Neuronal stem cell (in vitro differentiated cells): ENCODE results near the gene AHRR.
A peak's percentile ranks its signal among the peaks of the same experiment; 100 is the strongest.

ENCODE experiments used
- DNase-seq: peaks from one replicate; pipeline ENCODE4 v3.0.0-alpha.2; 2013; ENCODE audit warnings: low spot score
- H2AFZ ChIP-seq: one replicate; pipeline ENCODE4 v1.6.1; 2013; ENCODE audit warnings: mild to moderate bottlenecking, low read length, inconsistent platforms
- H2AK5ac ChIP-seq: 2 replicates; pipeline ENCODE4 v1.6.1; 2013; ENCODE audit warnings: low read depth, mild to moderate bottlenecking, inconsistent platforms, low read length, moderate library complexity, mixed read lengths
- H2BK120ac ChIP-seq: 2 replicates; pipeline ENCODE4 v1.6.1; 2013; ENCODE audit warnings: low read depth, mild to moderate bottlenecking, inconsistent platforms, low read length, moderate library complexity, mixed read lengths
- H2BK12ac ChIP-seq: one replicate; pipeline ENCODE4 v1.6.1; 2013; ENCODE audit warnings: low read length, inconsistent platforms
- H2BK15ac ChIP-seq: 2 replicates; pipeline ENCODE4 v1.6.1; 2013; ENCODE audit warnings: mild to moderate bottlenecking, low read length, inconsistent platforms, mixed read lengths
- H2BK5ac ChIP-seq: one replicate; pipeline ENCODE4 v1.6.1; 2013; ENCODE audit warnings: inconsistent platforms, mild to moderate bottlenecking, low read length, moderate library complexity
- H3K14ac ChIP-seq: one replicate; pipeline ENCODE4 v1.6.1; 2013; ENCODE audit warnings: low read length, inconsistent platforms
- H3K18ac ChIP-seq: 2 replicates; pipeline ENCODE4 v1.6.1; 2013; ENCODE audit warnings: low read length, inconsistent platforms
- H3K23ac ChIP-seq: 2 replicates; pipeline ENCODE4 v1.6.1; 2013; ENCODE audit warnings: low read depth, mild to moderate bottlenecking, mixed read lengths, low read length, inconsistent platforms; ENCODE audit not compliant: poor library complexity
- H3K27ac ChIP-seq: replicated peaks from 3 replicates; pipeline ENCODE4 v1.5.1; 2013; ENCODE audit warnings: low read length, inconsistent platforms
- H3K27me3 ChIP-seq, 3 experiments: 2 replicates each; pipeline ENCODE4 v1.6.1; 2013; ENCODE audit warnings: low read length in 3 of 3, mild to moderate bottlenecking in 2 of 3, inconsistent platforms in 1 of 3, low read depth in 1 of 3, mixed read lengths in 1 of 3, moderate library complexity in 1 of 3; ENCODE audit not compliant: control insufficient read depth in 3 of 3, insufficient read depth in 3 of 3
- H3K36me3 ChIP-seq, 2 donors: replicated peaks in 1 of 2; 2 replicates each; pipeline ENCODE4 v1.6.1; 2013; ENCODE audit warnings: low read length in 2 of 2; ENCODE audit not compliant: control insufficient read depth in 2 of 2, insufficient read depth in 2 of 2
- H3K4ac ChIP-seq: 2 replicates; pipeline ENCODE4 v1.6.1; 2013; ENCODE audit warnings: inconsistent platforms, mild to moderate bottlenecking, low read length, moderate library complexity
- H3K4me1 ChIP-seq, 2 donors: 1 replicate in 1 of 2; 2 replicates in 1 of 2; pipeline ENCODE4 v1.6.1; 2013; ENCODE audit warnings: low read length in 2 of 2, low read depth in 1 of 2; ENCODE audit not compliant: control insufficient read depth in 2 of 2, insufficient read depth in 1 of 2
- H3K4me2 ChIP-seq: one replicate; pipeline ENCODE4 v1.6.1; 2013; ENCODE audit warnings: mild to moderate bottlenecking, low read length, inconsistent platforms; ENCODE audit not compliant: insufficient read depth, poor library complexity, severe bottlenecking
- H3K4me3 ChIP-seq, 2 donors: 2 replicates each; pipeline ENCODE4 v1.5.1; 2013; ENCODE audit warnings: low read length in 2 of 2, mild to moderate bottlenecking in 2 of 2, inconsistent platforms in 1 of 2, moderate library complexity in 1 of 2
- H3K79me1 ChIP-seq: one replicate; pipeline ENCODE4 v1.6.1; 2013; ENCODE audit warnings: low read depth, mild to moderate bottlenecking, inconsistent platforms, low read length, moderate library complexity
- H3K9ac ChIP-seq: one replicate; pipeline ENCODE4 v1.6.1; 2013; ENCODE audit warnings: mild to moderate bottlenecking, low read depth, low read length, inconsistent platforms; ENCODE audit not compliant: poor library complexity
- H3K9me3 ChIP-seq, 2 donors: replicated peaks in 1 of 2; 2 replicates each; pipeline versions ENCODE3 to v1.6.1; 2013; ENCODE audit warnings: low read length in 2 of 2, mild to moderate bottlenecking in 2 of 2, inconsistent platforms in 1 of 2, low read depth in 1 of 2, mixed read lengths in 1 of 2, moderate library complexity in 1 of 2; ENCODE audit not compliant: control insufficient read depth in 2 of 2, insufficient read depth in 1 of 2
- H4K8ac ChIP-seq: one replicate; pipeline ENCODE4 v1.6.1; 2013; ENCODE audit warnings: low read depth, mild to moderate bottlenecking, inconsistent platforms, low read length, moderate library complexity
- H4K91ac ChIP-seq: one replicate; pipeline ENCODE4 v1.6.1; 2013; ENCODE audit warnings: low read length, low read depth, mild to moderate bottlenecking, inconsistent platforms; ENCODE audit not compliant: poor library complexity
- WGBS, 2 donors: extraction: QIAGEN DNeasy Blood & Tissue Kit; methylation state at CpG; one replicate each; pipeline ENCODE4 v1.1.7; 2013; ENCODE audit warnings: missing lambda C conversion rate in 2 of 2, mixed read lengths in 1 of 2; ENCODE audit not compliant: insufficient read length in 2 of 2, insufficient replicate concordance in 1 of 2; ENCODE audit errors: extremely low coverage in 2 of 2; 5-methylcytosine and 5-hydroxymethylcytosine counted together

The AHRR gene

DNA sequence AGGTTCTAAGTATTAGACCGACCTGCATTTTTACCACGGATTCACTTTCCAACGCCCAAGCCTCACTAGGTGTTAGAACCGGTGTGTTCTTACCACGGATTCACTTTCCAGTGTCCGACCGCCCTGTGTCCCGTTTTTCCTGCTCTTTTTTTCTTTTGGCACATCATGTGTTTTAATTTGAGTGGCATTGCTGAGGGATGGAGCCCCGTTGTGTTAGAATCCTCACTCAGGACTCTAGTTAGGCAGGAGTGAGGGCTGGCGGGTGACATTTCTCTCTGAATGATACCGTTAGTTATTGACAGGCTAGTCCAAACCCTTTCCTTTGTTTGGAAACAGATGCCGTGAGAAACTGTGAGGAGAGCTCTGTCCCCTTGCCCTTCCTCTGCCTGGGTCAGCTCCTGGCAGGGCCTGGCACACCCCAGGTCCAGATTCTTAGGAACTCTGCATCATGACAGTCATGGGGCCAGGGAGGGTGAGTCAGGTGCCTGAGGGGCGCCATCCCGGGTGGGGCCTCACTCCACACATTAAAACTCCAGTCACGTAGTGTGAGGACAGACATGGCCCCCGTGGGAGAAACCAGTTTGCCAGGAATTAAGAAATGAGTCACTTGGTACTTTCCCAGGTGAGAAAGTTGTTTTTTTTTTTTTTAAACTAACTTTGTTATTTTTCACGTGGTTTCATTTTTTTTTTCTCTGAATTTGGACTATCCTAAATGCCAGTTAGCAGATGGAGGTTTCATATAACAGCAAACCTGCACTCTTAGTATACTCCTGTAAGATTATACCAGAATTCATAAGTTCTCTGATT is 137.2 kb downstream of the AHRR start:
- H4K8ac ChIP-seq: no peak overlapping the region
- no peak overlapping the region for H3K4me2 ChIP-seq
- no peaks in the 10 kb centered on the region for H3K27me3 ChIP-seq
- H2BK5ac ChIP-seq: no peak overlapping the region
- H2AK5ac ChIP-seq: no peak overlapping the region
- H3K23ac ChIP-seq: no peak overlapping the region
- H2BK12ac ChIP-seq: no peak overlapping the region
- DNase-seq: no peak
- peaks cover 0 to 8% of the 10 kb centered on the region in 2 donors for H3K9me3 ChIP-seq
- peaks cover 39 to 92% of the 10 kb centered on the region in 2 donors for H3K36me3 ChIP-seq
- no peak overlapping the region for H3K14ac ChIP-seq
- H3K27ac ChIP-seq: no peak overlapping the region
- H2BK15ac ChIP-seq: no peak overlapping the region
- no peak overlapping the region for H4K91ac ChIP-seq
- H2BK120ac ChIP-seq: no peak overlapping the region
- peak overlapping the region; percentile 24 for H3K9ac ChIP-seq
- H2AFZ ChIP-seq: no peak overlapping the region
- no peak overlapping the region for H3K4me3 ChIP-seq
- WGBS, 2 donors: no CpG with 5 or more reads among the region's 17 CpGs
- peaks cover 6% of the 10 kb centered on the region for H3K79me1 ChIP-seq
- H3K4me1 ChIP-seq: peaks cover 0 to 7% of the 10 kb centered on the region in 2 donors
- H3K18ac ChIP-seq: no peak overlapping the region
- H3K4ac ChIP-seq: no peak overlapping the region

DNA sequence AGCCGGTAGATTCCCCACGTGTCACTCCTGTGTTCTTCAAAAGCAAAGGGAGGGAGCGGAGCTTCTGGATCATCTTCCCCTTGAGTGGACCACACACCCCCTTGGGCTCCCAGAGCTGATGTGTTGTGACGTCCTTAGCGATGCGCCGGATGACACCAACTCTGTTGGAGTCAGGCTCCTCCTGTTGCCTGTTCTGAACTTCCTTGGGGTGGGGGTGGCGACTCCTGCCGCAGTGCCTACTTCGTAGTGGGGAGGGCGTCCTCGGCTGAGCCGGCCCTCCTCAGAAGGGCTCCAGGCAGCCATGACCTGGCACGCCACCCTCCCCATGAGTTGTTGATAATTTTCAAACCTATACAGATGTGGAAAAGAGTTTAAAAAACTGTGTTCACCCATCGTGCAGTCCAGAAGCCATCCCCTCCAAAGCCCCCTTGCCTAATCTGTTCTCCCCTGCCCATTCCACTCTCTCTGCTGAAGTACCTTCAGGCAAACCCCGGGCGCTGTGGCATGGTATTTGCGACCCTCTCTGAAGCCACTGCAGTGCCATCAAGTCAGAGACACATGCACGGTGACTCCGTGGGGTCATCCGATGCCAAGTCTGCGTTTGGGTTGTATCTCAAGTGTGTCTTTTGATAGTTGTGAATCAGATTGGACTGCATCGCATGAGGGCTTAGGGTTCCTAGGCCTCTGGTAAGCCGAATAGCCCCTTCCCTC is 138.2 kb downstream of the AHRR start:
- H3K4me2 ChIP-seq: no peak overlapping the region
- no peak overlapping the region for H4K8ac ChIP-seq
- H2BK15ac ChIP-seq: no peak overlapping the region
- WGBS, 2 donors: no CpG with 5 or more reads among the region's 24 CpGs
- no peak overlapping the region for H3K9ac ChIP-seq
- H3K4ac ChIP-seq: no peak overlapping the region
- no peak overlapping the region for H2BK120ac ChIP-seq
- H3K4me1 ChIP-seq: peaks cover 0 to 5% of the 10 kb centered on the region in 2 donors
- no peaks in the 10 kb centered on the region for H3K9me3 ChIP-seq
- H2BK12ac ChIP-seq: no peak overlapping the region
- no peak overlapping the region for H3K23ac ChIP-seq
- H3K27me3 ChIP-seq: no peaks in the 10 kb centered on the region
- no peak overlapping the region for H2AFZ ChIP-seq
- no peak overlapping the region for H3K14ac ChIP-seq
- no peak overlapping the region for H3K18ac ChIP-seq
- peaks cover 36 to 92% of the 10 kb centered on the region in 2 donors for H3K36me3 ChIP-seq
- H2AK5ac ChIP-seq: no peak overlapping the region
- H3K4me3 ChIP-seq: no peak overlapping the region
- no peak for DNase-seq
- no peak overlapping the region for H2BK5ac ChIP-seq
- peaks cover 5% of the 10 kb centered on the region for H3K79me1 ChIP-seq
- H4K91ac ChIP-seq: no peak overlapping the region
- no peak overlapping the region for H3K27ac ChIP-seq

DNA sequence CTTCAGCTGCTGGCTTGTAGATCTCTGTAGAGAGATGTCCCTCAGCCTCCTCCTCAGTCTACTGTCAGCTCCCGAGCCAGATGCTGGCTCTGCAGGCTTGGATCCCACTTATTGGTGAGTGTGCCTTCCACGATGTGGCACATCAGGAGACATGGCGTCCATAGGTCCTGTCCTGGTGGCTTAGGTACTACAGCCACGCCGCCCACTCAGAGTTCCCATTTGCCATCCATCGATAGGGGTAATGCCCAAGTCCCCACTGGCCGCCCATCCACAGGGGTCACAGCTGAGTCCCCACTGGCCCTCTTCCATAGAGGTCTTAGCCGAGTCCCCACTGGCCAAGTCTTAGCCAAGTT is 138.7 kb downstream of the AHRR start:
- H3K4me3 ChIP-seq: no peak overlapping the region
- no peak overlapping the region for H4K8ac ChIP-seq
- WGBS, 2 donors: no CpG with 5 or more reads among the region's 8 CpGs
- no peak overlapping the region for H2BK120ac ChIP-seq
- no peak overlapping the region for H3K14ac ChIP-seq
- H2AK5ac ChIP-seq: no peak overlapping the region
- H3K27ac ChIP-seq: no peak overlapping the region
- peaks cover 35 to 92% of the 10 kb centered on the region in 2 donors for H3K36me3 ChIP-seq
- H3K4ac ChIP-seq: no peak overlapping the region
- H3K4me2 ChIP-seq: no peak overlapping the region
- no peak overlapping the region for H2AFZ ChIP-seq
- no peak overlapping the region for H2BK5ac ChIP-seq
- H4K91ac ChIP-seq: no peak overlapping the region
- no peak overlapping the region for H3K18ac ChIP-seq
- DNase-seq: no peak
- H3K4me1 ChIP-seq: no peaks in the 10 kb centered on the region
- no peak overlapping the region for H2BK15ac ChIP-seq
- no peaks in the 10 kb centered on the region for H3K27me3 ChIP-seq
- H3K9ac ChIP-seq: no peak overlapping the region
- no peak overlapping the region for H3K23ac ChIP-seq
- no peaks in the 10 kb centered on the region for H3K9me3 ChIP-seq
- H2BK12ac ChIP-seq: no peak overlapping the region
- H3K79me1 ChIP-seq: peaks cover 2% of the 10 kb centered on the region

DNA sequence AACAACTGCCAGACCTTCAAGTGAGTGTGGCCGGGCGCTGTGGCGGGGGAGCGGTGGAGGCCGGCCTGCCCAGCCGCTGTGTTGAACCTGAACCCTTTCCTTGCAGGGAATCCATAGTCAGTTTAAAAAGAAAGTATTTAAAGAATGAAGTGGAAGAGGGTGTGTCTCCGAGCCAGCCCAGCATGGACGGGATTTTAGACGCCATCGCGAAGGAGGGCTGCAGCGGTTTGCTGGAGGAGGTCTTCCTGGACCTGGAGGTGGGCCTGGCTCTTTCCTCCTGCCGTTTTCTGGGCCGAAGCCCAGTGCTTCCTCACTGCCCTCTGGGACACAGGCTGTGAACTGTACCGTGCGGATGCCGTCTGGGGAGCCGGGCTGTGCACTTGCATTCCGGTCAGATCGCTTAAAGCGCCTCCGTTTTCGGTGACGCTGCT is 140.6 kb downstream of the AHRR start:
- no peak overlapping the region for H3K27ac ChIP-seq
- no peak overlapping the region for H3K4ac ChIP-seq
- no peak overlapping the region for H3K4me2 ChIP-seq
- H3K23ac ChIP-seq: no peak overlapping the region
- H4K91ac ChIP-seq: no peak overlapping the region
- H3K9ac ChIP-seq: no peak overlapping the region
- peaks cover 31 to 86% of the 10 kb centered on the region in 2 donors for H3K36me3 ChIP-seq
- no peaks in the 10 kb centered on the region for H3K4me1 ChIP-seq
- no peak for DNase-seq
- no peaks in the 10 kb centered on the region for H3K27me3 ChIP-seq
- H2BK12ac ChIP-seq: no peak overlapping the region
- H3K79me1 ChIP-seq: peaks cover 2% of the 10 kb centered on the region
- H3K18ac ChIP-seq: no peak overlapping the region
- no peak overlapping the region for H3K4me3 ChIP-seq
- H2AFZ ChIP-seq: no peak overlapping the region
- no peaks in the 10 kb centered on the region for H3K9me3 ChIP-seq
- no peak overlapping the region for H2BK120ac ChIP-seq
- H2BK15ac ChIP-seq: no peak overlapping the region
- H4K8ac ChIP-seq: no peak overlapping the region
- no CpG with 5 or more reads among the region's 24 CpGs for WGBS, 2 donors
- no peak overlapping the region for H3K14ac ChIP-seq
- no peak overlapping the region for H2BK5ac ChIP-seq
- no peak overlapping the region for H2AK5ac ChIP-seq
